ENCODE measurements around the gene SCNN1A. TPM values are rescaled to one million over a fixed set of nuclear protein-coding genes. Genes with fewer than 3 reads are reported as not detected.

Gene SCNN1A
- total RNA-seq (under 1 TPM; 0.08 to 0.80 (median 0.50) TPM), polyA plus RNA-seq (0.23 TPM)
- long read RNA-seq, donor 1: 0 reads
- long read RNA-seq, donor 2: 0 reads
- long read RNA-seq, donor 3: 0 reads
- long read RNA-seq, donor 4: 0 reads

DNA sequence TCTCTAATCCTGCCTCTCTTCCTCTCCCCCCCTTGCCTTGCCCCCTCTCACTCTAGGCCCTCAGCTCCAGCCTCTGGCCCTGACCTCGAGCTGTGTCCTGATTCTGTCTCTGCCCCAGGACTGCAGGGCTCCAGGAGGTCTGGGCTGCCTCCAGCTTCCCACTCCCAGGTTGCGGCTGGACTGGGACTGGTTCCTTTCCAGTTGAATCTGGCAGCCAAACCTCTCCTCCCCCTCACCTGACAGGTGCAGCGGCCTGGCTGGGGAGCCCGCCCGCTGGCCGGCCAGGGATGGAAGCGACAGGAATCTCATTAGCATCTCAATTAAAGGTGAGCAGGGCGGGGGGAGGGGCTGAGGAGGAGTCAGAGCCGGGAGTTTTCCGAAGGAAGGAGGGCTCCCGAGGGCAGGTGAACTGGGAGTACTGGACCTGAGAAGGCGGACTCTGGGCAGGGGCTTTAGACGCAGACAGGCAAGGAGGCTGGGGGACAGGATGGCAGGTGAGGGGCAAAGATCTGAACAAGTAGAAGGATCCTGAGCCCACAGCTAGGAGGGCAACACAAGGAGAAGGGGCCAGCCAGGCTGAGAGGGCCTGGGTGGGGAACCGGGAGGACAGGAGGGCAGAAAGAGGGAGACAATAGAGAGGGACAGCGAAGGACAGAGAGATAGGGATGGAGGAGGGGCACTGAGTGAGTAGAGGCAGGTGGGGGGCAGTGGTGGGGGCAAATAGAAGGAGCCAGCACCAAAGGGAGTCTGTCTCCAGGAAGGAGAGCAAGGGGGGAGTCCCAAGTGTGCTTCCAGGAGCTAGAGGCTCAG, at the start of gene SCNN1A:
TSS of gene SCNN1A (minus strand) at position 295 of the 810 bp plus-strand sequence. CDS start 780 bp downstream, outside the sequence.
- DNase-seq: peak in 2 of 3 donors; percentile 28 to 52
- ATAC-seq: no peak
- H3K27ac ChIP-seq (ENCODE audit: low read length): no peak within 1 kb of the TSS
- no peaks in the 10 kb centered on the region for H3K27me3 ChIP-seq (ENCODE audit: control insufficient read depth, insufficient read depth)
- 89% methylated on average over 15 of the region's 15 CpGs for WGBS
- intact Hi-C loops (cut with DNase I): no loop called here
- no peaks in the 10 kb centered on the region for H3K9me3 ChIP-seq (ENCODE audit: control insufficient read depth, low read length)
- H3K4me1 ChIP-seq (ENCODE audit: control insufficient read depth, insufficient read depth, low read length): no peaks in the 10 kb centered on the region
- H3K4me3 ChIP-seq (ENCODE audit: low read length): no peak within 1 kb of the TSS

- Histone ChIP-seq H3K9me3 (ENCODE audit: control insufficient read depth, low read length) (no peaks in the 10 kb centered on the region), H3K27ac (ENCODE audit: low read length) (no peak overlapping the region), H3K27me3 (ENCODE audit: control insufficient read depth, insufficient read depth) (no peaks in the 10 kb centered on the region), H3K4me3 (ENCODE audit: low read length) (no peak overlapping the region), H3K4me1 (ENCODE audit: control insufficient read depth, insufficient read depth, low read length) (peaks cover 2% of the 10 kb centered on the region)
- no peak for ATAC-seq
- no peak for DNase-seq
- intact Hi-C loops (cut with DNase I): loop anchor here (5.0 kb wide), 3 partner anchors 37 to 112 kb away; no protein-coding TSS in a partner anchor
- WGBS: 81% methylated on average over 8 of the region's 8 CpGs
Measured at GRCh38 chr12:6424866-6425265, 49.5 kb upstream of the SCNN1A start.

GRCh38 chr12:6424008-6424347, 48.6 kb upstream of the SCNN1A start:
- Histone ChIP-seq H3K4me3 (ENCODE audit: low read length) (no peak overlapping the region), H3K9me3 (ENCODE audit: control insufficient read depth, low read length) (no peaks in the 10 kb centered on the region), H3K27ac (ENCODE audit: low read length) (no peak overlapping the region), H3K4me1 (ENCODE audit: control insufficient read depth, insufficient read depth, low read length) (peaks cover 2% of the 10 kb centered on the region), H3K27me3 (ENCODE audit: control insufficient read depth, insufficient read depth) (no peaks in the 10 kb centered on the region)
- intact Hi-C loops (cut with DNase I): loop anchor here in 3 of 4 donors (5.0 kb wide), 2 partner anchors 43 to 113 kb away; no protein-coding TSS in a partner anchor
- peak; percentile 38 to 61 for ATAC-seq
- 55% methylated on average over 6 of the region's 6 CpGs for WGBS
- DNase-seq: no peak

- Histone ChIP-seq H3K4me1 (ENCODE audit: control insufficient read depth, insufficient read depth, low read length) (peaks cover 2% of the 10 kb centered on the region), H3K27ac (ENCODE audit: low read length) (no peak overlapping the region), H3K9me3 (ENCODE audit: control insufficient read depth, low read length) (no peaks in the 10 kb centered on the region), H3K27me3 (ENCODE audit: control insufficient read depth, insufficient read depth) (no peaks in the 10 kb centered on the region), H3K4me3 (ENCODE audit: low read length) (no peak overlapping the region)
- peak; percentile 96 to 97 for ATAC-seq
- intact Hi-C loops (cut with DNase I): loop anchor here in 3 of 4 donors (2.0 to 5.0 kb wide), 3 partner anchors 41 to 114 kb away; no protein-coding TSS in a partner anchor
- WGBS: 6% methylated on average over 9 of the region's 9 CpGs
- DNase-seq: peak; percentile 87 to 93 (median 91)
Measured at GRCh38 chr12:6423267-6424007, 48.1 kb upstream of the SCNN1A start.

GRCh38 chr12:6420364-6420763, 45.0 kb upstream of the SCNN1A start:
- H3K27ac ChIP-seq (ENCODE audit: low read length): no peak overlapping the region
- intact Hi-C loops (cut with DNase I): loop anchor here in 3 of 4 donors (5.0 kb wide), 2 partner anchors 47 to 117 kb away; no protein-coding TSS in a partner anchor
- 68% methylated on average over 4 of the region's 4 CpGs for WGBS

DNA sequence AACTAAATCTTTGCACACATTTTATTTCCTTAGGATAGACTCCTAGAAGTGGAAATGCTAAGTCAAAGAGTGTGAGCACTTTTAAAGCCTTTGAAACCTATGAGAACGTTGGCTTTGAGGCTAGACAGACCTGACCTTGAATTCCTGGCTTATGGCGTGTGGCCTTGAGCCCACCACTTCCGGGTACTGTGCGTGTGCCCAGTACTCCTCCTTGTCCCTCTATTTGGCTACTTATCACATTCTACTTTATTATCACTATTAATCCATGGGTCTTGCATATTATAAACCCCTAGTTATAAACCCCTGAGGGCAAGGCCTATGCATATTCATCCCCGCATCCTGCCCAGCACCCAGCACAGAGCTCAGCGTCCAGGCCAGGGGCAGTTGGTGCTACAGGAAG, 43.4 kb upstream of the SCNN1A start:
- DNase-seq (no peak), ATAC-seq (no peak)
- Histone ChIP-seq H3K4me1 (ENCODE audit: control insufficient read depth, insufficient read depth, low read length) (peaks cover 1% of the 10 kb centered on the region), H3K27ac (ENCODE audit: low read length) (no peak overlapping the region), H3K27me3 (ENCODE audit: control insufficient read depth, insufficient read depth) (no peaks in the 10 kb centered on the region), H3K4me3 (ENCODE audit: low read length) (no peak overlapping the region), H3K9me3 (ENCODE audit: control insufficient read depth, low read length) (no peaks in the 10 kb centered on the region)
- intact Hi-C loops (cut with DNase I): no loop called here
- 76% methylated on average over 6 of the region's 6 CpGs for WGBS

More at GRCh38 chr12:6420364-6420763, 45.0 kb upstream of the SCNN1A start:
- ATAC-seq: no peak
- no peak overlapping the region for H3K4me3 ChIP-seq (ENCODE audit: low read length)
- no peaks in the 10 kb centered on the region for H3K9me3 ChIP-seq (ENCODE audit: control insufficient read depth, low read length)
- DNase-seq: no peak
- H3K4me1 ChIP-seq (ENCODE audit: control insufficient read depth, insufficient read depth, low read length): peaks cover 2% of the 10 kb centered on the region
- H3K27me3 ChIP-seq (ENCODE audit: control insufficient read depth, insufficient read depth): no peaks in the 10 kb centered on the region

DNA sequence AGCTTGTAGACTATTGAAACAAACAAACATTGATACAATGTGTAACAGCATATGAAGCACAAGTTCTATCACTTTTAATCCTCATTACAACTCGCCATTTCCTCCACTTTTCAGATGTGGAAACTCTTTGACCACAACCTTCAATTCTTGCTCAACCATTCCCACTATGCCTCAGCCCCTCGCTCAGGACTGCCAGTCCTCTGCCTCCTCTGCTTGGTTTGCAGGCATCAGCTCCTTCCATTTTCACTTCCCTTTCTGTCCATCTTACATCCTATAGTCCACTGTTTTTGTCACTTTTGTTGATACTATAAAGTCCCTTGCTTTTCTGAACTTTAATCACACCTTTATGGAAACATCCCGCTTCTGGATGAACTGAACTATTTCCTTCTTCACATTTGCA, 41.2 kb upstream of the SCNN1A start:
- Histone ChIP-seq H3K27ac (ENCODE audit: low read length) (no peak overlapping the region), H3K9me3 (ENCODE audit: control insufficient read depth, low read length) (no peaks in the 10 kb centered on the region), H3K4me3 (ENCODE audit: low read length) (no peak overlapping the region), H3K27me3 (ENCODE audit: control insufficient read depth, insufficient read depth) (no peaks in the 10 kb centered on the region), H3K4me1 (ENCODE audit: control insufficient read depth, insufficient read depth, low read length) (no peaks in the 10 kb centered on the region)
- intact Hi-C loops (cut with DNase I): no loop called here
- WGBS: 81% methylated on average over 3 of the region's 3 CpGs
- DNase-seq (no peak), ATAC-seq (peak; percentile 40 to 57)

DNA sequence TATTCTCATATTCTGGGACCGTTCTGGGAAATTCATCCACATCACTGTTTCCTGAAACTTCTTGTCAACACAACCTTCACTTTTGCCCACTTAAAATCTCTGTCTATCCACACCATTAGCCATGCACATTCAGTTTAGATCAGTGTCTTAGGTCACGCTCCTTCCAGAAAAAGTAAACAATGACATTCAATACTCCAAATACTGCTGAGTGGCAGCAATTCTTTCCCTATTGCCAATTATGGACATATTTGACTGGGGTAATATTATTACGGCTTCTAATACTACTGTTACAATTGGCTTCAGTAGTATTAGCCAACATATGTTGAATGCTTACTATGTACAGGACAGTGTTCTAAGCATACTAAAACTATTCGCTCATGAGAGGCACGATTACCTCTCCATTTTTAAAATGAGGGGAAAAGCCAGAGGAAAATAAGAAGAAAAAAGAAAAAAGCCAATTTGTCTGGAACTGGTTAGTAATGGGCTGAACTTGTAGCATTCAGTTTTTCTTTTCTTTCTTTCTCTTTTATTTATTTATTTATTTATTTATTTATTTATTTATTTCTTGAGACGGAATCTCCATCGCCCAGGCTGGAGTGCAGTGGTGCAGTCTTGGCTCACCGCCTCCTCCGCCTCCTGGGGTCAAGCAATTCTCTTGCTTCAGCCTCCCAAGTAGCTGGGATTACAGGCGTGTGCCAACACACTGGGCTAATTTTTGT, 32.0 kb upstream of the SCNN1A start:
- Histone ChIP-seq H3K4me1 (ENCODE audit: control insufficient read depth, insufficient read depth, low read length) (no peaks in the 10 kb centered on the region), H3K4me3 (ENCODE audit: low read length) (no peak overlapping the region), H3K27me3 (ENCODE audit: control insufficient read depth, insufficient read depth) (no peaks in the 10 kb centered on the region), H3K9me3 (ENCODE audit: control insufficient read depth, low read length) (no peaks in the 10 kb centered on the region), H3K27ac (ENCODE audit: low read length) (no peak overlapping the region)
- WGBS: 96% methylated on average over 10 of the region's 10 CpGs
- intact Hi-C loops (cut with DNase I): no loop called here
- ATAC-seq (no peak), DNase-seq (no peak)

DNA sequence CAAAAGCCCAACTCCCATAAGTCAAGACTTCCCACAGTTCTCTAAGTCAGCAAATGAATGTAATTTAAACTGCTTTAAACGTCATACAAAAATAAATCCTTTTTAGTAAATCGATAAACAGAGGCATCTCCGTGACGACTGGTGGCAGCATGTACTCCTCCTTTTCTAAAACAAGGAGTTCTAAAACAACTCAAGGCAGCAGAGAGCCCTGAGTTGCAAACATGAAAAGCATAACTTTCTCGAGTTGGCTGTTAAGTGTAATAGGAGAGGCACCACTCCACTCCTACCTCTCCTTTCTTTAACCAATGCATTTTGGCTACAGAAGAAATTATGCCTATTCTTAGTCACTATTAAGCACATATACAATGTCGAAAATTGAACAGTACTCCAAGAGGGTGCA, 30.6 kb upstream of the SCNN1A start:
- Histone ChIP-seq H3K27me3 (ENCODE audit: control insufficient read depth, insufficient read depth) (no peaks in the 10 kb centered on the region), H3K4me1 (ENCODE audit: control insufficient read depth, insufficient read depth, low read length) (no peaks in the 10 kb centered on the region), H3K9me3 (ENCODE audit: control insufficient read depth, low read length) (no peaks in the 10 kb centered on the region), H3K4me3 (ENCODE audit: low read length) (no peak overlapping the region), H3K27ac (ENCODE audit: low read length) (no peak overlapping the region)
- ATAC-seq: no peak
- 79% methylated on average over 6 of the region's 6 CpGs for WGBS
- DNase-seq: no peak
- intact Hi-C loops (cut with DNase I): no loop called here

DNA sequence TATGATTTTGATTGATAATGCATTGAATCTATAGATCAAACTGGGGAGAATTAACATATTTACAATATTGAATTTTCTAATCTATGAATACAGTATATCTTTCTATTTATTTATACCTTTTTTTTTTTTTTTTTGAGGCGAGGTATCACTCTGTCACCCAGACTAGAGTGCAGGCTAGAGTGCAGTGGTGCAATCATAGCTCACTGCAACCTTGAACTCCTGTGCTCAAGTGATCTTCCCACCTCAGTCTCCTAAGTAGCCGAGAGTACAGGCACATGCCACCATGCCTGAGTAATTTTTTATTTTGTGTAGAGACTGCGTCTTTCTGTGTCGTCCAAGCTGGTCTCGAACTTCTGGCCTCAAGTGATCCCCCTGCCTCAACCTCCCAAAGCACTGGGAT, 29.0 kb upstream of the SCNN1A start:
- Histone ChIP-seq H3K4me3 (ENCODE audit: low read length) (no peak overlapping the region), H3K4me1 (ENCODE audit: control insufficient read depth, insufficient read depth, low read length) (no peaks in the 10 kb centered on the region), H3K27ac (ENCODE audit: low read length) (no peak overlapping the region), H3K27me3 (ENCODE audit: control insufficient read depth, insufficient read depth) (no peaks in the 10 kb centered on the region), H3K9me3 (ENCODE audit: control insufficient read depth, low read length) (no peaks in the 10 kb centered on the region)
- no peak for ATAC-seq
- 90% methylated on average over 5 of the region's 5 CpGs for WGBS
- intact Hi-C loops (cut with DNase I): no loop called here
- no peak for DNase-seq

Data from right cardiac atrium (tissue), 5 donors.